Fibroblast of the aortic adventitia (primary cell): ENCODE measurements around the gene TBX4. TPM values are rescaled to one million over a fixed set of nuclear protein-coding genes. Genes with fewer than 3 reads are reported as not detected.
"Not testable (repeated sequence)": the region's sequence is repeated elsewhere in the genome, so short reads cannot be mapped to it uniquely, and the experiment has no call there.

Experiments used
- DNase-seq: peaks from one replicate; pipeline ENCODE4 v3.0.0-alpha.2; 2010; ENCODE audit warnings: low read depth
- H3K4me3 ChIP-seq: 2 replicates; pipeline ENCODE4 v1.5.1; 2011; ENCODE audit warnings: low read depth, mild to moderate bottlenecking, control low read depth, low read length, moderate library complexity
- CTCF ChIP-seq: IDR thresholded peaks from 2 replicates; pipeline ENCODE4 v1.5.1; 2011; ENCODE audit warnings: mild to moderate bottlenecking, low read length, control low read depth, inconsistent platforms; ENCODE audit not compliant: insufficient read depth
- total RNA-seq: library from RNA; depleted of rRNA; stranded (reverse); fragments of >200 nt; gene quantifications from 2 replicates; pipeline ENCODE4 v1.2.3, GENCODE V29; 2012; ENCODE audit warnings: low replicate concordance

TBX4 gene
- total RNA-seq, 1 donor: not detected

GRCh38 chr17:61519139-61519538 is 66.9 kb downstream of the TBX4 start:
- no peak for DNase-seq
- no peak overlapping the region for H3K4me3 ChIP-seq
- no peak for TF ChIP-seq CTCF

- TF ChIP-seq CTCF: no peak
- H3K4me3 ChIP-seq: no peak overlapping the region
- no peak for DNase-seq
Observed at GRCh38 chr17:61519754-61520440, 67.7 kb downstream of the TBX4 start.

GRCh38 chr17:61520897-61521296 is 68.7 kb downstream of the TBX4 start:
- no peak for DNase-seq
- no peak for TF ChIP-seq CTCF
- no peak overlapping the region for H3K4me3 ChIP-seq

GRCh38 chr17:61522088-61522487 is 69.9 kb downstream of the TBX4 start:
- no peak for DNase-seq
- no peak for TF ChIP-seq CTCF
- H3K4me3 ChIP-seq: no peak overlapping the region

- H3K4me3 ChIP-seq: no peak overlapping the region
- DNase-seq: no peak
- no peak for TF ChIP-seq CTCF
Observed at GRCh38 chr17:61524319-61524718, 72.1 kb downstream of the TBX4 start.

- DNase-seq, H3K4me3 ChIP-seq: not testable (repeated sequence)
Observed at GRCh38 chr17:61527441-61527840, 75.2 kb downstream of the TBX4 start.

- no peak overlapping the region for H3K4me3 ChIP-seq
- no peak for DNase-seq
- no peak for TF ChIP-seq CTCF
Observed at GRCh38 chr17:61528171-61528570, 75.9 kb downstream of the TBX4 start.
